Cardiac septum (tissue), 1 donor: ENCODE measurements around the gene LYVE1. TPM values are rescaled to one million over a fixed set of nuclear protein-coding genes. Genes with fewer than 3 reads are reported as not detected.

Experiments
- DNase-seq: peaks from one replicate; pipeline ENCODE4 v3.0.0-alpha.2; 2020; ENCODE audit warnings: low spot score
- intact Hi-C: fragments of 100-400 bp; cut with DNase I; formaldehyde crosslinking; loops from one replicate; pipeline ENCODE4 v1.14.0; 2022
- total RNA-seq: library from RNA; stranded (reverse); fragmentation: NEBNext Ultra II Directional; extraction: Animal tissue kit (Norgen Biotek cat#: 25700); gene quantifications from one replicate; pipeline ENCODE4 v1.2.1, GENCODE V29; 2021
- donor health status: DM: no; HTN: no; CAD: no.

The LYVE1 gene
- total RNA-seq, 1 donor from 2014 or later, result 15.2 TPM

DNA sequence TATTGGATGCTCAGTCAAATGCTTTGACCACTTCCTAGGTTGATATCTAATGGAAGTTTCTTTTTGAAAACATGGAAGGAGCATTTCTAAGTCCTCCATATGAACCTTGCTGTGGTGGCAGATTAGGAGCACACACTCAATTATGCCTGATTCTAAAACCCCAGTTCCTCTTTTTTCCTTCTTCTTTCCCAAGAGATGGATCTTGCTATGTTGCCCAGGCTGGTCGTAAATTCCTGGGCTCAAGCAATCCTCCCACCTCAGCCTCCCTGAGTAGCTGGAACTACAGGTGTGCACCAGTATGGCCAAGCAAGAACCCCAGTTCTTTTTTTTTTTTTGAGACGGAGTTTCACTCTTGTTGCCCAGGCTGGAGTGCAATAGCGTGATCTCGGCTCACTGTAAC lies 3.0 kb downstream of the LYVE1 start:
- intact Hi-C loops, result loop anchor here (10.0 kb wide), 1 partner anchor 169 kb away; no protein-coding TSS in a partner anchor
- no peak for DNase-seq

DNA sequence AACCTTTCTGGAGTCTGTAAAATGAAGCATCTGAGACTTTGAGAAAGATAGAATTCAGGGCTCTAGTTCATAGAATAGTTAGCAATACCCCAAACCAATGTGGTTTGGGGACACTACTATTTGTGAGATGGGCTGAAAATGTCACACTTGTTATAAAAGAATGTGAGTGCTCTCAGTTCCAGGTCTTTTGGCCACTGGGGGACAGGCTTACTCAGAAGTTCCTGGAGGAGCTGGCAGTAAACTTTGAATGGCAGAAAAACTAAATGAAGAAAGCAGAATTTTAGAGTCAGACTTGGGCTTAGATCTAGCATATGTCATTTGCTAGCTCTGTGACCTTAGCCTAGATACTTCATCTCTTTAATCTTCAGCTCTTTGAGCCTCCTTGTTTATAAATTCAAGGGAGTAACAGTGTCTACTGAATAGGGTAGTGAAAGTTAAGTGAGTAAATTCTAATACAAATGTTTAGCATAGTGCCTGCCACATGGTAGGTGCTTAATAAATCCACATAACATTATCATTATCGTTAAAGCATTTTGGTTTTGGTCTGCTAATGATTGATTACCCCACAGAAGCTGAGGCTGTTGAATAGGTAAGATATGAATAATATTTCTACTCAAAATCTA lies 3.7 kb downstream of the LYVE1 start:
- no peak for DNase-seq
- intact Hi-C loops, result loop anchor here (10.0 kb wide), 1 partner anchor 170 kb away; no protein-coding TSS in a partner anchor

DNA sequence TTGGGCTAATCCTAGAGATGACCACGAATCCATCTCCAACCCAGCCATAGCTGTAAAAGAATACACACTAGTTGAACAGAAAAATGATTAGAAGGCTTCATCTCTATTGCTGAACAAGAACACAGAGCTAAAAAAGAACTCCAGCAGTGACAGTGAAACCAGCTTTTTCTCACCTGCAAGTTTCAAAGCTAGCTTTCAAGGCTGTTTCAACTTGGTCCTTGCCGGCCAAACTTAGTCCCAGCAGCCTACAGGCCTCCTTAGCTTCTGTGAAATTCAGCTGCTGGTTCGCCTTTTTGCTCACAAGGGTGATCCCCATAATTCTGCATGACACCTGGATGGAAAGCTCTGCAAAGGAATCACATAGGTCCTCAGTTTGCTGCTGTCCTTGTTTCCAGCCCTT lies 4.4 kb downstream of the LYVE1 start:
- no peak for DNase-seq
- intact Hi-C loops, result loop anchor here (10.0 kb wide), 1 partner anchor 171 kb away; no protein-coding TSS in a partner anchor

DNA sequence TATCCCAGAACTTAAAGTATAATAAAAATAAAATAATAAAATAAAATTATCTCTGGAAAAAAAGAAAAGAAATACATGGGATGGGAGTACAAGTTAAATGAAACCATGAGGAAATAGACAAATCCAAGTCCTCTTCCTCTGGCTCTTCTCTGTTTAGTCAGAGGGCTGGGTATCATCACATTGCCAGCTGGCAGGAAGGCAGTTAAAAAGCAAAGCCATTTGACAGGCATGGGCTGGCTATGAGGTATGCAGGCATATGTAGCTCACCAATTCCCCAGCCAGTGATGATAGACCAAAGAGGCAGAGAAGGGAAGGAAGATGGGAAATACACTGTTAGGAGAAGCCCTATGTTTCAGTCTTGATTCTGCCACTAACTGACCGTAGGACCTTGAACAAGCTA lies 6.5 kb downstream of the LYVE1 start:
- intact Hi-C loops, result loop anchor here (10.0 kb wide), 1 partner anchor 173 kb away; no protein-coding TSS in a partner anchor

DNA sequence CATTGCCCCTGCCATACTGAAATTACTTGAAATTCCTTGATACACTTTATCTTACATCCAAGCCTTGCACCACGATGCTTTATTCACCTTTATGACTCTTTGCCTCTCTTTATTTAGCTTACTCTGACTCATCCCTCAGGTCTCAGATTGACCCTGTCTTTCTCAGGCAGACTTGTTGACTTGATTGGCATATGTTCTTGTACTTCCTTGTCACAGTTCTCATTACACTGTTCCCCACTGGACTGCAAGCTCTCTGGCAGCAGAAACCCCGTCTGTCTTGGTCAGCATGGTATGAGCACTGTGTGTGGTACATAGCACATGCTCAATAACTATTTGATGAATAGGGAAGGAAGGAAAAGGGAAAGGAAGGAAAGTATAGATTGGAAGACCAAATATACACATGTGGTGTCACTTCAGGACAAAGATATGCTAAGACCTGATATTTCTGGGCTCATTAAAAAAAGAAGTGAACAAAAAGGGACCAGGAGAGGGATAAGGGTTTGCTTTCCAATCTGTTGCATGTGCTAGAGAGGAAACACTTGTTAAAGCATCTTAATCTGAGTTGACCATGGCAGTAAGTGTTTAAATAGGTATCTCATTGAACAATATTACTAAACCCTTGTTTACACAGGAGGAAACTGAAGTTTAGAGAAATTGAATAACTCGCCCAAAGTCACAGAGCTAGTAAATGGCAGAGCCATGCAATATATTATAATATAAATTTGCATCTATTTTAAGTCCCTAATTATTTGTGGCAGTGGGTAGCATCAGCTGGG lies 7.2 kb downstream of the LYVE1 start:
- no peak for DNase-seq
- intact Hi-C loops, result loop anchor here (10.0 kb wide), 1 partner anchor 174 kb away; no protein-coding TSS in a partner anchor

More for the DNA sequence above, 6.5 kb downstream of the LYVE1 start:
- no peak for DNase-seq

DNA sequence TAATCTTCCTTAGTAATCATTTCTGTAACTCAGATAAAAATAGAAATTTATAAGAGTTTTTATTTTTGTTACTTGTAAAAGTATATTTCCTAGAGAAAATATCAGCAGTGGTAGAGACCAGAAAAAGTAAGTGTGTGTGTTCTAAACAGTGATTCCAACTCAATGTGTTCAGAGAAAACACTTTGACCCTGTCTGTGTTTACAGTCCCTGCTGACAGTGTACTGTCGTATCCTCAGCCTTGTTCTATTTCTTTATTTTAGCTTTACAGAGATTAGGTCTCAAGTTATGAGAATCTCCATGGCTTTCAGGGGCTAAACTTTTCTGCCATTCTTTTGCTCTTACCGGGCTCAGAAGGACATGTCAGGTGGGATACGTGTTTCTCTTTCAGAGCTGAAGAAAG lies 10.2 kb downstream of the LYVE1 start:
- intact Hi-C loops, result no loop called here
- no peak for DNase-seq

DNA sequence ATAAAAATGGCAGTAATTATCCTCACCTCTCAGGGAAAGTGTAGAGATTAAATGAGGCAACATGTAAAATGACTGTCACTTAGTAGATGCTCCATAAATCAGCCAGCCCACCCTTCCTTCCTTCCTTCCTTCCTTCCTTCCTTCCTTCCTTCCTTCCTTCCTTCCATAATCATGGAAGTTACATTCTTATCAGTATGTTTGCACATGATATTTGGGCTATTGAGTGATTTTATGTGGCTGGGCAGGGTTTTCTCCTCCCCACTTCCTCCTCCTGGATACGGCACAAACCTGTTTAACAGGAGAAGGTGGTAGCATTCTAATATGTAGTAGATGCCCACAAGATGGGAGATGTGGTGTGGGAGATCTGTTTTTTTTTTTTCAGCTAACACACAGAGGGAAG lies 11.9 kb downstream of the LYVE1 start:
- intact Hi-C loops, result no loop called here
- DNase-seq, result no peak

DNA sequence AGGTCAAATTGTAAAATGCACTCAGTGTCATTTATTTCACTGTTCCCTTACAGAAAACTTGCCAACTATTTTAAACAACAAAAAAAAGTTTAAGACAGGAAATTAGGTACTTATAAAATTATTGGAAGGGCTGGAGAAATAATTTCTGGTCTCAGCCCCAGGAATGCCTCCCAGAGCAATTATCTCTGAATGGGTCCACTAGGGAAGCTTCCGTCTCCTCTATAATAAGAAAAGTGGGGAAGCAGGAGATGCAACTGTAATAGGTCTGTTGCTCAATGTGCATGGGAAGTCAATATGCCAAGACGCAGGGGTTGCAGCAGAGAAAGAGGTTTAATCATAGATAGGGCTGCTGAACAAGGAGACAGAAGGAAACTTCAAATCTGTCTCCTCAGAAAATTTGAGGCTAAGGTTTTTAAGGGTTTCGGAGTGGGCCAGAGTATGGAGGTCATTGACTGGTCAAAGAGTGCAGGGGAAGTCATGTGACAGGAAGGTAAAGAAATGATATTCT lies 16.6 kb downstream of the LYVE1 start:
- intact Hi-C loops, result no loop called here

DNA sequence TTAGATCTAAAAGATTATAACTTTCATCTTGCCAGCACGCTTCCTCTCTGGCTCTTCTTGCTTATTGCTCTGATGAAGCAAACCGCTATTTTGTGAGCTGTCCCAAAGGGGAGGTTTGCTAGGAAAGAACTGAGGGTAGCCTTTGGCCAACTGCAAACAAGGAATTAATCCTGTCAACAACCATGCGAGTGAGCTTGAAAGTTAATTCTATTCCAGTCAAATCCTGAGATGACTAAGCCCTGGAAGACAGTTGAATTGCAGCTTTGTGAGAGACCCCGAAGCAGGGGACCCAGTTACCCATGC lies 17.2 kb downstream of the LYVE1 start:
- DNase-seq, result no peak
- intact Hi-C loops, result no loop called here

More for the DNA sequence above, 16.6 kb downstream of the LYVE1 start:
- DNase-seq, result no peak

DNA sequence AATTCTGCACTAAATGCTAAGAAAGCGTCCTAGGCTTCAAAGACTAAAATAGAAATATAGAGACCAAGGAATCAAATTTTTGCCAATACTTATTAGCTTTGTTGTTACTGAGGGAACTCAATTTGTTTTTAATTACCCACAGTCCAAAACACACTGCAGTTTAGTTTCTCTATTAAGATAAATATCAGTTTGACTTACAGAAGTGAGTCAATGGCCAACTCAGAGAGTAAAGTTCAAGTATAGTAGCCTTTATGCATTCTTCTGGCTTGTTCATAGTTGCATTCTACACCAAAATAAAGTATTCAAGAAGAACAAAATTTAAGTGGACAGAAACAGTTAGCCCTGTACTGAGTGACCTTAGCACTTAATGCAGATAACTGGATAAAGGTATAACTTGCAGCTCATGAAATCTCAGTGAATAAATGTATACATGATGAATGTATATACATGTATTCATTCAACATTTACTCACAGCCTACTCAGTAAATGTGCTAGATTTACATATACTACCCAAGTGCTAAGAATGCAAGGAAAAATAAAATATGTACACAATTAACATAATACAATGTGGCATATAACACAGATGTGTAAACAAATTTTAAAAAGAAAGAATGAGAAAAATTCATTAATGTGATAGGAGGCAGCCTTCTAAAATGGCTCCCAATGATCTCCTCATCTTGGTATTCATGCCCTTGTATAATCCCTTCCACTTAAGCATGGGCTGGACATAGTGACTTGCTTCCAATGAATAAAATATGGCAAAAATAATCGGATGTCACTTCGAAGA lies 17.8 kb downstream of the LYVE1 start:
- intact Hi-C loops, result no loop called here

DNA sequence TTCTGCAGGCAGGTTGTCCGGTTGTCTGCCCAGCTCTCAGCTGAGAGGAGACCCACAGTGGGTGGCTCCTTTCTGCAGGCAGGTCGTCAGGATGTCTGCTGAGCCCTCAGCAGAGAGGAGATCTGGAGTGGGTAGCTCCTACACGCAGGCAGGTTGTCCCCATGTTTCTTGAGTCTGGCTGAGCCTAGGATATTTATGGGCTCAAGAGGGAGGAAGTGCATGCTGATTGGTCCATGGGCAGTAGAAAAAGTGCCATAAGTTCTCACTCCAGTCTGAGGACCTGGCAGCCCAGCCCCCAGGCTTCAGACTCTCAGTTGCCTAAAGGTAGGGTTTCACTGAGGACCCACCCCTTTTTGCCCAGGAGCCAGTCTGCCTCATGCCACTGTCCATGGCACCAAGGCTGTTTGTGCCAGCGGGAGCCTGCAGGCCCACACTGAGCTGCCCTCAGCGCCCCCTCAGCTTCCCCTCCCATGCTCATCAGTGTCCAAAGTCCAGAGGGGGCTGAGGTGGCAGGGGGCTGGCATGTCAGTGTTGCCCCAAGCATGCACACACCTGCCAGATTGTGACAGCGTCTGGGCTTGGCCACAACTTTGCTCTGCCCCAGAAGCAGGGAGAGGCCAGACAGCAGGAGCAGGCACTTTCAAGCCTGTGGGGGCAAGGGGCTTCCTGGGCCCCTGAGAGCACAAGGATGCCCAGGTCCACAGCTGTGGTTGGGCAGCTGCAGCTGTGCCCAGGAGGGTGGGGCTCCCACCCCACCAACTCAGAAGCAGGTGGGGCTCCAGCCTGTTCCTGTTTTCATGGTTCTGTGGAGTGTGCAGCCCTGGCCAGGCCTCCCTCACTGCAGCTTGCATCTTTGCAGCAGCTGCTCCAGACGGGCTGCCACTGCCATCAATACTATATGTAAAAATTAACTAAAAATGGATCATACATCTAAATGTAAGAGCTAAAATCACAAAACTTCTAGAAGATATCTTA lies 23.7 kb downstream of the LYVE1 start:
- DNase-seq, result no peak
- intact Hi-C loops, result no loop called here

More for the DNA sequence above, 17.8 kb downstream of the LYVE1 start:
- DNase-seq, result no peak

DNA sequence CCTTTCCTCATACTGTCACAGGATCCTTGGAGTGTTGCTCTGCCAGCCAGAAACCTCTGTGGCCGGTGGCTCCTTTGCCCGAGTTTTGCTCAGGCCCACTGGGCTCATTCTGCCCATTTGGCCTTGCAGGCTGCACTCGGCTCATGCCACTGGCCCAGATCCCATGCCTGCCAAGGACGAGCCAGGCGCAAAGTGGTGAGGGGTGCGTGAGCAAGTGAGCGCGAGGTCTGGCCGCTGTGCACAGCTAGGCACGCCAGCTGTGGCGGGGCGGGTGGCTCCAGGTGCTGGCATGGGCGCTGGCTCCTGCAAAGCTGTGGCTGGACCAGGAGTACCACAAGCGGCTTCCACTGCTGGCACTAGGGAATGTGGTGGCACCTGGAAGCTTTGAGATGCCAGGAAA lies 24.7 kb downstream of the LYVE1 start:
- no peak for DNase-seq
- intact Hi-C loops, result no loop called here

DNA sequence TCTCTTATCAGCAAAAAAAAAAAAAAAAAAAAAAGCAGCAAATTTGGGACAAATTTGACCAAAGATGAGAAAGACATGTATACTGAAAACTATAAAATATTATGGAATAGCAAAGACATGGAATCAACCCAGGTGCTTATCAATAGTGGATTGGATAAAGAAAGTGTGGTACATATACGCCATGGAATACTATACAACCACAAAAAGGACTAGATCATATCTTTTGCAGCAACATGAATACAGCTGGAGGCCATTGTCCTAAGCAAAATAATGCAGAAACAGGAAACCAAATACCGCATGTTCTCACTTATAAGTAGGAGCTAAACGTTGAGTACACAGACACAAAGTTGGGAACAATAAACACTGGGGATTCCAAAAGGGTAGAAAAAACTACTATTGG lies 25.7 kb downstream of the LYVE1 start:
- no peak for DNase-seq
- intact Hi-C loops, result no loop called here

DNA sequence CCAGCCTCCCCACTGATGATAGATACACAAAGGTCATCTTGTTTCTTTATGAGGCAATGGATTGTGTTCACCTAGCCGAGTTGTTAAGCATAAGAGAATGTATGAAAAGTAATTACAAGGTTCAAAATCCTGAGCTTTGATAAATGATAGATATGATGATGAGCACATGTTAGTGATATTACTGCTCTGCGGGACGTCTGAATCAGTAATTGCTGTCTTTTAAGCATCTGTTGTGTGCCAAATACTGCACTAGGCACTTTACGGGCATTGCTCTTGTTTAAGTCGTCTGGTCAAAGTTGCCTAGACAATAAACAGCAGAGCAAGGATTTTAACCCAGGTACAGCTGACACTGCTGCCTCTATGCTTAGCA lies 26.9 kb downstream of the LYVE1 start:
- no peak for DNase-seq
- intact Hi-C loops, result no loop called here

DNA sequence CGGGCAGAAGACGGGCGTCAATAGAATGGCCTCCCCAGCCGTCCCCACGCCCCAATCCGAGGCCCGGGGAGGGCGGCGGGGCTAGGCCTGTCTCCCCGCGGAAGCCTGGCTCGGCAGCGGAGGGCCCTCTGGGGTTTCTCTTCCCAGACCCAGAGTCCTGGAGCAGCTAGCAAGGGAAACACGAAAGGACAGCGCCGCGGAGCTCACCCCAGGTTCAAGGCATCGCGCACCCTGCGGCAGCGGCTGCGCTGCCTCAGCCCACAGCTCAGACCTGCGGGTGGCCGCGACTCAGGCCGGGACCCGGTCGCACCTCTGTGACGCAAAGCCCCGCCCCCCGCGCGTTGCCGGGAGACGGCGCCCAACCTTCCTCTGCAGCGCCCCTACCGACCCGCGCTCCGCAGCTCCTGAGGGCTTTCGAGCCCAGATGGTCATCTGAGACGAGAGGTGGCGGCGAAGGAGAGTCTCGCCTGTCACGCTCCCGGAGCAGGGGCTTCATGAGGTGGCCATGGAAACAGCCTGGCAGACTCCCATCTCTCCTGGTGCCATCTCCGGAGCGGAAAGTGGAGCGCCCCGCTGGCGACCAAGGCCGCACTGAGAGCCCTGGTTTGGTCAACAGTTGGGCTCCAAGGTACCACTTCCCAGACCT lies 27.4 kb downstream of the LYVE1 start, which contains the start of gene RNF141:
Gene RNF141, minus strand, starts transcription at position 273 of the 646 bp plus-strand sequence. CDS start 7,029 bp downstream, outside the sequence.
- peak; percentile 98 for DNase-seq
- intact Hi-C loops, result no loop called here

DNA sequence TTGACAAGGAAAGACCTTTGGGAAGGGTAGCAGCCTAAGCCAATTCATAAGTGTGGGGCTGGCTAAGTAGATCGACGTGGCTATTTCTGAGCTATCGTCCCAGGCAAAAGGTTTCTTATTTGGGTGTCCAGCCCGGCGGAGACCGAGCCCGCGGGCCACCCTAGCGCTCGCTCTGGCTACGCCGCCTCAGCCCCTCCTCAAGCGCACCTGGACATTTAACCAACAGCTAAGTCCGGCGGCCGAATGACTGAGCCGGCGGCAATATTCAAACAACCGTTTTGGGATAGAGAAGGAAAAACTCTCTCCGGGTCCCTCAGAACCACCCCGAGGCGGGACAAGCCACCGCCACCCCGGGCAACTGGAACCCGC lies 27.9 kb downstream of the LYVE1 start:
- intact Hi-C loops, result no loop called here
- DNase-seq, result peak; percentile 81

DNA sequence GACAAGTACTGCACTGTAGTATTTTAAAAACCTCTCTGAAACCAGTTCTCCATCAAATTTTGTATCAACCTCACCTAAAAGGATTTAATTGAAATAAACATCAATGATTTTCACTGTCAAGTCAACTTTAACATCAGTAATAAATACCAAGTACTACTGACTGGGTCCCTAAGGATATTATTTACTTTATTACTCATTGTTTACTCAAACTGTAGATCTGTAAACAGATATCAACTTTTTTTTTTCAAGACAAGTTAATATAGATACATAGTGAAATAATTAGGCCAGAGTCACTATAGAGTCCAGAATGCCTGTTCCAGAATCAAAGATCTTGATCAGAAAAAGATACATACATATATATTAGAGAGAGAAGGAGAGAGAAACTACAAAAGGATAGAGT lies 29.1 kb downstream of the LYVE1 start:
- no peak for DNase-seq
- intact Hi-C loops, result no loop called here

DNA sequence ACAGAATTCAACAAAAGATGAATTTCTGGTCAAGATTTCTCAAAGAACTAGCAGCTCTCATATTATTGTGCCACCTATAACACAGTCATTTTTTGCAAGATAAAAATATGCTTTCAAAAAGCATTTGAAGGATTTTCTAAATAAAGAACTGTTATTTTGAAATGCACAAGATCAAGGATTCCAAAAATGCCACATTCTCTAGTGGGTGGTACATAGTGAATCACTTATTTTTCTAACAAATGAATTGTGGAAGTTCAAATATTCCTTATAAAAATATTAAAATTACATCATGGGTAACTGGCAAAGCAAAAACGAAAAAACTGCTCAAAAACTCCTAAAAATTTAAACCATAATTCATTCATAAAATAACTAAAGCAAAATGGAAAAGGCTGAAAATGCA lies 29.5 kb downstream of the LYVE1 start:
- intact Hi-C loops, result no loop called here
- no peak for DNase-seq

DNA sequence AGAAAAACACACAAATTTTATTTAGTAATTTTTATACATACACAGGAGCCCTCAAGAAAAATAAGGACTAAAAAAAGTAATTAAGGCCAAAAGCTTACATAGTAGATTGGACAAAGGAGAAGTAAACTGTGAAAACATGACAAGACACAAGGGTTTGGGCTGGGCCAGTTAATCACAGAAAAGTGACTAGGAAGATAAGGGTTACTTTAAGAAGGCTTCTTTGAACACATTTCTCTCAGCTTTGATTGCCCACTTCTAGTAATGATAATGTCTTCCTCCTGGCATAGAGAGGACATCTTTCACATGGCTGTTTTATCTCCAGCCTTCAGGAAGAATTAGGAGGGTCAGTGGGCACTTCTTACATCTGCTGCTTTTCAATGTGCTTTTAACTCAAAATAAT lies 30.9 kb downstream of the LYVE1 start:
- intact Hi-C loops, result no loop called here
- DNase-seq, result no peak
